KOPT-K1 (cell line): Measurements from ENCODE around the gene HDLBP.

Source experiments
- H3K27ac ChIP-seq: fragments of 200-600 bp; sonication (generic); 2 replicates; pipeline ENCODE4 v1.5.1; 2016; ENCODE audit warnings: antibody characterized with exemption, mild to moderate bottlenecking, low read depth, low read length; ENCODE audit not compliant: poor library complexity, severe bottlenecking
- H3K36me3 ChIP-seq: fragments of 200-600 bp; sonication (generic); 2 replicates; pipeline ENCODE4 v1.5.1; 2017; ENCODE audit warnings: antibody characterized with exemption, mild to moderate bottlenecking, low read length, moderate library complexity; ENCODE audit not compliant: insufficient read depth
- H3K9me3 ChIP-seq: fragments of 200-600 bp; sonication (generic); 2 replicates; pipeline ENCODE4 v1.5.1; 2017; ENCODE audit warnings: antibody characterized with exemption, low read length, mild to moderate bottlenecking; ENCODE audit not compliant: insufficient read depth, poor library complexity, severe bottlenecking

Gene HDLBP

GRCh38 chr2:241263061-241263460 lies 52.4 kb downstream of the HDLBP start:
- Histone ChIP-seq H3K9me3 (no peaks in the 10 kb centered on the region), H3K36me3 (peaks cover 89% of the 10 kb centered on the region), H3K27ac (no peak overlapping the region)

- Histone ChIP-seq H3K9me3 (no peaks in the 10 kb centered on the region), H3K36me3 (peaks cover 90% of the 10 kb centered on the region), H3K27ac (no peak overlapping the region)
These were observed 53.8 kb downstream of the HDLBP start for GRCh38 chr2:241261628-241262027.

- Histone ChIP-seq H3K36me3 (peaks cover 90% of the 10 kb centered on the region), H3K9me3 (no peaks in the 10 kb centered on the region), H3K27ac (no peak overlapping the region)
These were observed 54.6 kb downstream of the HDLBP start for GRCh38 chr2:241260911-241261310.

GRCh38 chr2:241258505-241259280 lies 56.8 kb downstream of the HDLBP start:
- Histone ChIP-seq H3K9me3 (no peaks in the 10 kb centered on the region), H3K36me3 (peaks cover 94% of the 10 kb centered on the region), H3K27ac (no peak overlapping the region)

GRCh38 chr2:241257419-241258032 lies 57.9 kb downstream of the HDLBP start:
- Histone ChIP-seq H3K9me3 (no peaks in the 10 kb centered on the region), H3K27ac (no peak overlapping the region), H3K36me3 (peaks cover 94% of the 10 kb centered on the region)

GRCh38 chr2:241256168-241256545 lies 59.3 kb downstream of the HDLBP start:
- Histone ChIP-seq H3K9me3 (no peaks in the 10 kb centered on the region), H3K27ac (no peak overlapping the region), H3K36me3 (peaks cover 94% of the 10 kb centered on the region)

- no peak overlapping the region for H3K27ac ChIP-seq
- peaks cover 94% of the 10 kb centered on the region for H3K36me3 ChIP-seq
These were observed 59.8 kb downstream of the HDLBP start for GRCh38 chr2:241255542-241256167.

GRCh38 chr2:241254904-241255351 lies 60.5 kb downstream of the HDLBP start:
- Histone ChIP-seq H3K9me3 (no peaks in the 10 kb centered on the region), H3K36me3 (peaks cover 94% of the 10 kb centered on the region), H3K27ac (no peak overlapping the region)

More at GRCh38 chr2:241255542-241256167, 59.8 kb downstream of the HDLBP start:
- H3K9me3 ChIP-seq: no peaks in the 10 kb centered on the region

GRCh38 chr2:241252778-241253475 lies 62.5 kb downstream of the HDLBP start:
- Histone ChIP-seq H3K9me3 (no peaks in the 10 kb centered on the region), H3K36me3 (peaks cover 100% of the 10 kb centered on the region), H3K27ac (no peak overlapping the region)

- Histone ChIP-seq H3K9me3 (no peaks in the 10 kb centered on the region), H3K27ac (no peak overlapping the region), H3K36me3 (peaks cover 100% of the 10 kb centered on the region)
These were observed 65.8 kb downstream of the HDLBP start for GRCh38 chr2:241249654-241250053.

GRCh38 chr2:241248897-241249296 lies 66.6 kb downstream of the HDLBP start:
- H3K9me3 ChIP-seq: no peaks in the 10 kb centered on the region
- H3K36me3 ChIP-seq: peaks cover 100% of the 10 kb centered on the region
- no peak overlapping the region for H3K27ac ChIP-seq

GRCh38 chr2:241248289-241248688 lies 67.2 kb downstream of the HDLBP start:
- Histone ChIP-seq H3K27ac (no peak overlapping the region), H3K9me3 (no peaks in the 10 kb centered on the region), H3K36me3 (peaks cover 100% of the 10 kb centered on the region)

- no peaks in the 10 kb centered on the region for H3K9me3 ChIP-seq
- H3K27ac ChIP-seq: no peak overlapping the region
- H3K36me3 ChIP-seq: peaks cover 99% of the 10 kb centered on the region
These were observed 71.1 kb downstream of the HDLBP start for GRCh38 chr2:241244368-241244767.

- Histone ChIP-seq H3K9me3 (no peaks in the 10 kb centered on the region), H3K27ac (no peak overlapping the region), H3K36me3 (peaks cover 99% of the 10 kb centered on the region)
These were observed 73.2 kb downstream of the HDLBP start for GRCh38 chr2:241242306-241242705.

- Histone ChIP-seq H3K36me3 (peaks cover 99% of the 10 kb centered on the region), H3K27ac (no peak overlapping the region), H3K9me3 (no peaks in the 10 kb centered on the region)
These were observed 73.8 kb downstream of the HDLBP start for GRCh38 chr2:241241669-241242068.
